ENCODE results near the gene PLCH1.

DNA sequence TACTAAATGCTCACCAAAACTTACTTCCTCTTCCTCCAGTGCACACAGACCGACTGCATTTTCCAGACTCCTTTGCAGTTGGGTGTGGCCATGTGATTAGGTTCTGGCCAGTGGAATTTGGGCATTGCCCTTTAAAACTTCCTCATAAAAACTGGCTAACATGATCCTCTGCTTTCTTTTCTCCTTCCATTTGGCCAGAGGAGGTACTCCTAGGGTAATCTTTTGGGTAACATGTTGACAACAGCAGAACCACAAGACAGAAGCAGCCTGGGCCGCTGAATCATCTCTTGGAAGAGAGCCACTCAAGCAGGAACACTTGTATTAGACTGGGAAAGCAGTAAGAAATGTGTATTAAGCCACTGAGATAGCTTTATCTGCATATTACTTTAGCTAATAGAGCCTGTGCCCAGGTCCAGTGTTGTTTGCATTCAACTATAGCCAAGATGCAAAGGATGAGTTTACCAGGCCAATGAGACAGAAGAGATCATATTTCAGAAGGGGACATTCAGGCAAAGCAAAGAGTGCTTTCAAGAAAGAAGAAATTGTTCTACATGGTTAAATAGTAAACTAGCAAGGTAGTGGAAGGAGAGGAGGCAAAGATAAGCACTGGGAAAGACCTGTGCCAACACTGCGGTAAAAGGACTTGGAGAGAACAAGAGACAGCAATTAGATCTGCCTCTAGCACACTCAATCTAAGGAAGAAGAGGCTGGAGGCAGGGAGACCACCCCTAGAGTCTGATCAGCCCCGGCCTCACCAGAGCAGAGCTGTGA lies 79.8 kb downstream of the PLCH1 start:
- peak in 1 of 3 donors; percentile 16 for TF ChIP-seq POLR2AphosphoS5 (IDR thresholded peaks at IDR 0.05)
- no peak for TF ChIP-seq CTCF (IDR thresholded peaks at IDR 0.05)
- TF ChIP-seq POLR2A (IDR thresholded peaks at IDR 0.05), result no peak
